Erythroblast (primary cell): ENCODE results near the gene ADTRP.

Experiments used
- GATA1 ChIP-seq: IDR thresholded peaks from 2 replicates; pipeline ENCODE4 v1.6.1; 2011; ENCODE audit warnings: low read depth, mild to moderate bottlenecking, control low read depth, low read length, moderate library complexity
- POLR2A ChIP-seq: IDR thresholded peaks from 2 replicates; pipeline ENCODE4 v1.6.1; 2011; ENCODE audit warnings: mild to moderate bottlenecking, low read length

DNA sequence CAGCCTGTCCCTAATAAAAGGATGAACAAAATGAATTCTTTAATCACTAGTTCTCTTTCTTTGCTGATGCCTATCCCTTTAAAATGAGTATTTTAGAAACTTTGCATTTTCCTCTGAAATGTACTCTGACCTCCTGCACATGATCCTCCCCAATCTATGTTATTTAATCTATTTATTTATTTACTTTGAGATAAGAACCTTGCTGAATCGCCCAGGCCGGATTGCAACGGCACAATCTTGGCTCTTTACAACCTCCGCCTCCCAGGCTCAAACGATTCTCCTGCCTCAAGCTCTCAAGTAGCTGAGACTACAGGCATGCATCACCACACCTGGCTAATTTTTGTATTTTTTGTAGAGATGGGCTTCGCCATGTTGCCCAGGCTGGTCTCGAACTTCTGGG, 27.9 kb downstream of the ADTRP start:
- TF ChIP-seq POLR2A, result no peak
- no peak for TF ChIP-seq GATA1
